ENCODE results near the gene DHX29. TPM values are rescaled to one million over a fixed set of nuclear protein-coding genes. Genes with fewer than 3 reads are reported as not detected.

The DHX29 gene
- total RNA-seq, 1 experiment from 2014 or later = 24.3 TPM

DNA sequence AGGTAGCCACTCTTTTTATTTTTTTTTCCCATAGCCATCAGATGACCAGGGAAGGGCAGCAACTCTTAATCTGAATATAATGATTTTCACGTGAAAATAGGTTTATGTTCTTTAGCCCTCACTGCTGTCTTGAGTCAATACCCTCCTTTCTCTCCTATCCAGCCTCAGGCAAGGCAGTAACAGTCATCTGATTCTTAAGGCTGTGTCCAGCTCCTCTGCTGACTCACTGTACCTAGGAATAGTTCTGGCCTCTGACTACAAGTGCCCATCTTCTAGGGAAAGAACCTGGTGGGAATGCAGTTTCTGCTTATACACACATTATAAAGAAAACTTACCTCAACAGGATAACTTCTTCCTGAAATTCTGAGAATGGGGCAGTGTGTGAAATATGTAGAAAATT lies 30.7 kb downstream of the DHX29 start:
- no TSS peak for BruUV-seq (replicated peaks)
- RAD21 ChIA-PET (ENCODE audit: low non-redundant PET in 1 of 2, low total read pairs in 2 of 2, uncharacterized antibody in 2 of 2, unreplicated experiment in 2 of 2) = no interaction called here
- no peaks in the 10 kb centered on the region for H3K79me2 ChIP-seq (ENCODE audit: insufficient read depth, low read length)
- TF ChIP-seq SP1 (IDR thresholded peaks at IDR 0.05; ENCODE audit: low read depth) = no peak
- TF ChIP-seq POLR2A (IDR thresholded peaks at IDR 0.05; ENCODE audit: borderline replicate concordance, extremely low read depth, insufficient read depth, insufficient read length) = no peak
- TF ChIP-seq POLR2AphosphoS5 (IDR thresholded peaks at IDR 0.05; ENCODE audit: low read depth, low read length) = no peak
- TF ChIP-seq EZH2phosphoT487 (IDR thresholded peaks at IDR 0.05; ENCODE audit: borderline replicate concordance) = no peak
- no peak for TF ChIP-seq ZNF274 (IDR thresholded peaks at IDR 0.05; ENCODE audit: low read depth, low read length)
- TF ChIP-seq SIN3A (IDR thresholded peaks at IDR 0.05; ENCODE audit: low read depth) = no peak
- TF ChIP-seq YY1 (IDR thresholded peaks at IDR 0.05; ENCODE audit: extremely low read depth, insufficient replicate concordance, low read depth, low read length) = no peak
- TF ChIP-seq JUND (IDR thresholded peaks at IDR 0.05) = no peak
- TF ChIP-seq, protein P1, sequence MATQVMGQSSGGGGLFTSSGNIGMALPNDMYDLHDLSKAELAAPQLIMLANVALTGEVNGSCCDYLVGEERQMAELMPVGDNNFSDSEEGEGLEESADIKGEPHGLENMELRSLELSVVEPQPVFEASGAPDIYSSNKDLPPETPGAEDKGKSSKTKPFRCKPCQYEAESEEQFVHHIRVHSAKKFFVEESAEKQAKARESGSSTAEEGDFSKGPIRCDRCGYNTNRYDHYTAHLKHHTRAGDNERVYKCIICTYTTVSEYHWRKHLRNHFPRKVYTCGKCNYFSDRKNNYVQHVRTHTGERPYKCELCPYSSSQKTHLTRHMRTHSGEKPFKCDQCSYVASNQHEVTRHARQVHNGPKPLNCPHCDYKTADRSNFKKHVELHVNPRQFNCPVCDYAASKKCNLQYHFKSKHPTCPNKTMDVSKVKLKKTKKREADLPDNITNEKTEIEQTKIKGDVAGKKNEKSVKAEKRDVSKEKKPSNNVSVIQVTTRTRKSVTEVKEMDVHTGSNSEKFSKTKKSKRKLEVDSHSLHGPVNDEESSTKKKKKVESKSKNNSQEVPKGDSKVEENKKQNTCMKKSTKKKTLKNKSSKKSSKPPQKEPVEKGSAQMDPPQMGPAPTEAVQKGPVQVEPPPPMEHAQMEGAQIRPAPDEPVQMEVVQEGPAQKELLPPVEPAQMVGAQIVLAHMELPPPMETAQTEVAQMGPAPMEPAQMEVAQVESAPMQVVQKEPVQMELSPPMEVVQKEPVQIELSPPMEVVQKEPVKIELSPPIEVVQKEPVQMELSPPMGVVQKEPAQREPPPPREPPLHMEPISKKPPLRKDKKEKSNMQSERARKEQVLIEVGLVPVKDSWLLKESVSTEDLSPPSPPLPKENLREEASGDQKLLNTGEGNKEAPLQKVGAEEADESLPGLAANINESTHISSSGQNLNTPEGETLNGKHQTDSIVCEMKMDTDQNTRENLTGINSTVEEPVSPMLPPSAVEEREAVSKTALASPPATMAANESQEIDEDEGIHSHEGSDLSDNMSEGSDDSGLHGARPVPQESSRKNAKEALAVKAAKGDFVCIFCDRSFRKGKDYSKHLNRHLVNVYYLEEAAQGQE (IDR thresholded peaks at IDR 0.05; ENCODE audit: low read depth) = no peak
- TF ChIP-seq RAD21 (IDR thresholded peaks at IDR 0.05; ENCODE audit: low read depth) = no peak
- no peak for TF ChIP-seq ATF3 (IDR thresholded peaks at IDR 0.05)
- TF ChIP-seq EZH2 (IDR thresholded peaks at IDR 0.05) = no peak
- no peak for TF ChIP-seq EGR1 (IDR thresholded peaks at IDR 0.05; ENCODE audit: low read depth)
- no peak overlapping the region for H3K27ac ChIP-seq (ENCODE audit: low read depth, low read length)
- ATAC-seq = no peak
- POLR2A ChIA-PET = no interaction called here
- H3K4me2 ChIP-seq (ENCODE audit: low read length) = no peak overlapping the region
- no peak overlapping the region for H3K9ac ChIP-seq (ENCODE audit: low read length)
- no peaks in the 10 kb centered on the region for H4K20me1 ChIP-seq (ENCODE audit: insufficient read depth)
- H3K9me3 ChIP-seq (ENCODE audit: control insufficient read depth in 1 of 2, insufficient read depth in 1 of 2, low read depth in 1 of 2, low read length in 2 of 2) = no peaks in the 10 kb centered on the region
- DNase-seq (ENCODE audit: low read depth, low spot score) = no peak
- CTCF ChIA-PET = no interaction called here
- H3K36me3 ChIP-seq (ENCODE audit: control insufficient read depth in 1 of 2, insufficient read depth in 2 of 2, low read length in 2 of 2) = peaks cover 32 to 49% of the 10 kb centered on the region in 2 experiments; a peak in 3 of 4 replicates
- intact Hi-C loops (cut with micrococcal nuclease) = no loop called here
- H3K27me3 ChIP-seq (ENCODE audit: insufficient read depth, low read length) = no peaks in the 10 kb centered on the region
- H3K4me1 ChIP-seq (ENCODE audit: control insufficient read depth in 1 of 2, insufficient read depth in 2 of 2, low read length in 2 of 2) = no peaks in the 10 kb centered on the region
- H3K4me3 ChIP-seq (replicated peaks in 1 of 2; ENCODE audit: low read depth in 1 of 2, low read length in 2 of 2) = no peak overlapping the region
- H3K9me2 ChIP-seq (ENCODE audit: insufficient read depth) = no peaks in the 10 kb centered on the region
- no peak overlapping the region for H2AFZ ChIP-seq (ENCODE audit: low read depth, low read length, poor library complexity, severe bottlenecking)

All from HCT116 (cell line).